GM20000 (cell line): ENCODE results near the gene MAP3K10.

Experiments used
- DNase-seq: peaks from one replicate; pipeline ENCODE4 v3.0.0; 2012; ENCODE audit warnings: low spot score
- CTCF ChIP-seq: IDR thresholded peaks from 2 replicates; pipeline ENCODE4 v1.5.1; 2012; ENCODE audit warnings: mild to moderate bottlenecking, control low read depth; ENCODE audit errors: extremely low read depth, missing control alignments

Gene MAP3K10

GRCh38 chr19:40255619-40256166 is 64.5 kb downstream of the MAP3K10 start:
- no peak for TF ChIP-seq CTCF
- no peak for DNase-seq

- TF ChIP-seq CTCF = no peak
- DNase-seq = no peak
Measured at GRCh38 chr19:40256512-40256911, 65.3 kb downstream of the MAP3K10 start.

- TF ChIP-seq CTCF = no peak
- no peak for DNase-seq
Measured at GRCh38 chr19:40257096-40257517, 65.9 kb downstream of the MAP3K10 start.

GRCh38 chr19:40261631-40262030 is 70.4 kb downstream of the MAP3K10 start:
- TF ChIP-seq CTCF = no peak
- DNase-seq = no peak

- DNase-seq = no peak
- no peak for TF ChIP-seq CTCF
Measured at GRCh38 chr19:40262422-40262821, 71.2 kb downstream of the MAP3K10 start.

GRCh38 chr19:40263440-40264313 is 72.5 kb downstream of the MAP3K10 start:
- no peak for DNase-seq
- TF ChIP-seq CTCF = no peak

GRCh38 chr19:40264314-40265054 is 73.3 kb downstream of the MAP3K10 start:
- no peak for DNase-seq
- TF ChIP-seq CTCF = no peak
